GM18508 (cell line): ENCODE results near the gene CNOT9.
A peak's percentile ranks its signal among the peaks of the same experiment; 100 is the strongest.

Experiments
- ATAC-seq: cut with Tn5 transposase; IDR thresholded peaks from one replicate; pipeline ENCODE4 v1.9.1; 2021; ENCODE audit warnings: moderate number of reproducible peaks; ENCODE audit not compliant: insufficient read depth, unreplicated experiment

Gene CNOT9

GRCh38 chr2:218576854-218577253 is 8.2 kb downstream of the CNOT9 start:
- ATAC-seq = no peak

DNA sequence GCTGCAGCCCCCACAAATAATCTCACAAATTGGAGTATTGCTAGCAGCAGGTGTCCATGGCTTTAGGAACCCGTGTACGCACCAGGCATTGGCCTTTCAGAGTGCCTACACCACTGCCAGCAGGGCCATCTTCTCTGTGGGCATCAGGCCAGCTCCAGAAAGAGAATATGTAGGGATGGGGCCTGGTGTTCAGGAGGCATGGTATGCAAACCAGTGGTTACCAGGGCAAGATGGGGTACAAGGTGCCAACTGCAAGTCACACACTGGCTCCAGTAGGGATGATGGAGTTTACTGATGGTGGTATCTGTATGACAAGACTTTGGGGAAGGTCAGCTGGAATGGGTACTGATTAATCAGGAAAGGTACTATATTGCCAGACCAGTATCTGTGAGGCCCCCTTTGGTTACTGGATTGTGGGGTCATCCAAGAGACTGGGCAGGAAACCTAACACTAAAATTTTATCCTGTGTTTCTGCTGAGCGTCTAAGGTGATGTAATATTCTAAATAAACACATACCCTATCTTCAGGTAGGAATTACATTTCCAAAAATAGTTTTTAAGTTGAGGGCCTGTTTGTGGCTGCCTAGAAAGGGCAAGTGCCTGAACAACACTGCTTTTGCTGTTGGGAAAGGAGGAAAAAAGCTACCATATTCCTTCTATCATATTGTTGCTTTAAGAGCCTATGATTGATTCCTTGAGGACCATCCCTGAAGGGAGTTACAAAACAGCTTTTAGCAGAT is 9.0 kb downstream of the CNOT9 start:
- ATAC-seq = no peak

DNA sequence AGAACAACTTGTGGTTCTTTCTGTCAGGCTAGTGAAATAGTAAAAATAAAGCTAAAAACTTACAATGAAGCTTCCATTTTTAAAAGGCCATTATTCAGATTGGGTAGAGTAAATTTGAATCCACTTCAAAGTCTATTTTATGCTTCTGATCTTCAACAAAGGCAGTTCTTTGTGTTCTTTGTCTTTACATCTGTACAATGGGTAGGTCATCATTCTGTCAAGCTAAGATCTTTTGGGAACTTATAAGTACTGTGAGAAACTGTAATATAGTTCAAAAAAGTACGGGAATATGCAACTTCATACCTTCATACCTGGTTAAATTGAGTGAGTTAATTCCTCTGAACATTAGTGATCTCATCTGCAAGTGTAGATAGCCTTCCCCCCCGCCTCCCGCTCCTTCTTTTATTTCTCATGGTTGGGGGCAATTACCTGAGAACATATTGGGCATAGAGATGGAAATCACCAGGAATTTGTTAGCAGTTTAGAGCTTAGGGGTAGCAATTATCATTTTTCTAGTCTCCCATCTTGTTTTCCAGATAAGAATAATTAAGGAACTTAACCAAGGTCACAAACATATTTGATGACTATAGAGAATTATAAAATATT is 9.7 kb downstream of the CNOT9 start:
- no peak for ATAC-seq

GRCh38 chr2:218582076-218582475 is 13.4 kb downstream of the CNOT9 start:
- ATAC-seq = peak; percentile 58

DNA sequence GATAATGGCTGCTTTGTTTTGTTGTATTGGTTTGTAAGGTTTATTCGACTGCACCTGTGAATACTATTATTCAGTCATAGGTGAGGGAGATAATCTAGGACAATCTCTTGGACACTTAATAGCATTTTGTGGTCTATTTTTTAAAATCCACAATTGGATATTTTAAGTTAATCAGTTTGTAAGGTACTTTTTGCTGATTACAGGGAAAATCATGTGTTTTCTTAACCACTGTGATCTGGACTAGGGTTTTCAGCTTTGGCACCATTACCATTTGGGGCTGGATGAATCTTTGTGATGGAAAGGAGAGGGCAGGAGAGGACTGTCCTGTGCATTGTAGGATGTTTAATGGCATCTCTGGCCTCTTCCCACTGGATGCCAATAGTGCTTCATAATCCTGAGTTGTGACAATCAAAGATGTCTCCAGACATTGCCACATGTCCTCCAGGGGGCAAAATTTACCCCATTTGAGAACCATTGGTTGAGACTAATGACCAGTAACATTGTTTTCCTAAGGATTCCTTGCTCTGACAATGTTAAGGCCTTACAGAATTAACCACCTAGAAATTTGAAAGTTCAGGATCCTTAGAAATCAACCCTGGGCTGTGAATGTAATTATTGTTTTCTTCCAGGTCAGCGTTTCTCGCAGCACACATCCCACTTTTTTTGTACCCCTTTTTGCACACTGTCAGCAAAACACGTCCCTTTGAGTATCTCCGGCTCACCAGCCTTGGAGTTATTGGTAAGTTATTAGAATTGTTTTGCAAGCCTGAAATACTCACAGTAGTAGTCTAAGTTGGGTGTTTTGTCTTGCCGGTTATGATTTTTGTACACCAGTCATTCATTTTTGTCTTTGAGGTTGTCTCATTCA is 15.6 kb downstream of the CNOT9 start:
- ATAC-seq = no peak

DNA sequence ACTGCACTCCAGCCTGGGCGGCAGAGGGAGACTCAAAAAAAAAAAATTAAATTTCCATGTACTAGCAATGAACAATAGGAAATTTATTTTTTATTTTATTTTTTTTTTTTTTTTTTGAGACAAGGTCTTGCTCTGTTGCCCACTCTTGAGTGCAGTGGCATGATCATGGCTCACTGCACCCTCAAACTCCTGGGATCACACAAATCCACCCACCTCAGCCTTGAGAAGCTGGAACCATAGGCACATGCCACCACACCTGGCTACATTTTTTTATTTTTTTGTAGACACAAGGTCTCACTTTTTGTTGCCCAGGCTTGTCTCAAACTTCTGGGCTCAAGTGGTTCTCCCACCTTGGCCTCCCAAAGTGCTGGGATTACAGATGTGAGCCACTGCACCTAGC is 16.9 kb downstream of the CNOT9 start:
- no peak for ATAC-seq

DNA sequence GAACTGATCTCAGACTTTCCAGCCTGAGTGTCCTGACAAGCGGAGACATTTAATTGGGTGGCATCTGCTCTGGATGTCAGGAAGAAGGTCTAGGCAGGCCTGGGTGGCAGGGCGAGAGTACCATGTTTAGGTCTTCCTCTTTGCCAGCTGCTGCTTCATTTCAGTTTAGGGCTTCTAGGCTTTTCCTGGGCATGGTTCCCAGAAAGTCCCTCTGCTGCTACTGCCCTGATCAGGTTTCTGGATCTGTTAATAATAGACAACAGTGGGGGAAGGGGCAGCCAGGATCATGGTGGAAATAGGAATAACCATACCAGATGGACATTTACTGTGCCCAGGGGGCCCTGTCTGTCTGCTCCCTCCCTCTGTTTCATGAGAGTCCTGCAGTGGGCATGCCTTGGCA is 36.8 kb downstream of the CNOT9 start:
- no peak for ATAC-seq

DNA sequence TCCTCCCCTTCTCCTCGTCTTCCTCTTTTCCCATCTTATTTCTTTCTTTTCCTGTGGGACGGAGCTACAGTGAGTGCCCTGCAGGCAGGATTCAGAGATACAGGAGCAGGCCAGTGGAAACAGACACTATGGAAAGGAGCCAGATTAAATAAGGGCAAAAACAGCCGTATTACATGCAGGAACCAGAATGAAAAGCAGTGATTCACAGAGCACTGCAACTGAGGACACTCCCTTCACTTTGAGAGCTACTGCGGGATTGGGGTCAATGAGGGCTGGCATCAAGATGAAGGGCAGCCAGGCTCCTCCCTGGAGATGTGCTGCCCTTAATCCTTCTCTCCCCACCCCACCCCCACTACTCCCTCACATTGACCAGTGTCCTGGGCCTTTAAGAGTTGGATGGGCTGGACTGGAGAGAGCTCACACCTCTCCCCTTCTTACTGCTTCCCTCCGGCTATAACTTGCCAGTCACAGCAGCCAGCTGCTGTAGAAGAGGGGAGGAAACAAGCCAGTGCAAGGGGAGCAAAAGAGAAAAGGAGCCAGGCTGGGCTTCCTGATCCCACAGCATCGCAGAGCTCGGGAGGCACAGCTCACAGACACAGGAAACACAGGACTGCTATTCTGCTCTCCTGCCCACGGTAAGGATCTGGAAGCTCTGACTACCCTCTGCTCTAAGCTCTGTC is 38.9 kb downstream of the CNOT9 start, which contains the start of gene PLCD4:
PLCD4 (plus strand) TSS at position 464 of the 680 bp plus-strand sequence. CDS start 7,841 bp downstream, outside the sequence.
- no peak for ATAC-seq

GRCh38 chr2:218615868-218616315 is 47.3 kb downstream of the CNOT9 start:
- no peak for ATAC-seq

- no peak for ATAC-seq
Observed at GRCh38 chr2:218618102-218618860, 49.6 kb downstream of the CNOT9 start.

- no peak for ATAC-seq
Observed at GRCh38 chr2:218621007-218621406, 52.4 kb downstream of the CNOT9 start.

- ATAC-seq = no peak
Observed at GRCh38 chr2:218622606-218623365, 54.1 kb downstream of the CNOT9 start.

- no peak for ATAC-seq
Observed at GRCh38 chr2:218623366-218623705, 54.7 kb downstream of the CNOT9 start.

DNA sequence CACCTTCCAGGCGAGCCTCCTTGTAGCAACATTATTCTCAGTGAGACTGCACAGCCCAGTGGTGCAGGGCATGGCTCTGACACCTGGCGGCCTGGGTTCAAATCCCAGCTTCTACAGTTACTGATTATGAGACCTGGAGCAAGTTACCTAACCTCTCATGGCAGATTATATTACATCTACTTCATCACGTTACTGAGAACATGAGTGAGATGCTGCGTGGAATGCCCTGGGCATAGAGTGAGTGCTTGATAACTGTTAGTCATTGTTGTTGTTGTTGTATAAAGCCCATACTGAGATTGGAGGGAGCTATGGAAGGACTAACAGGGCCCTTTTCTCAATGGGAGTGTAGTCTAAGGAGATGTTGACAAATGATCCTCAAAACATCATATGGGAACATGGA is 57.7 kb downstream of the CNOT9 start:
- no peak for ATAC-seq

- no peak for ATAC-seq
Observed at GRCh38 chr2:218627939-218628338, 59.3 kb downstream of the CNOT9 start.

- ATAC-seq = no peak
Observed at GRCh38 chr2:218631837-218632236, 63.2 kb downstream of the CNOT9 start.

DNA sequence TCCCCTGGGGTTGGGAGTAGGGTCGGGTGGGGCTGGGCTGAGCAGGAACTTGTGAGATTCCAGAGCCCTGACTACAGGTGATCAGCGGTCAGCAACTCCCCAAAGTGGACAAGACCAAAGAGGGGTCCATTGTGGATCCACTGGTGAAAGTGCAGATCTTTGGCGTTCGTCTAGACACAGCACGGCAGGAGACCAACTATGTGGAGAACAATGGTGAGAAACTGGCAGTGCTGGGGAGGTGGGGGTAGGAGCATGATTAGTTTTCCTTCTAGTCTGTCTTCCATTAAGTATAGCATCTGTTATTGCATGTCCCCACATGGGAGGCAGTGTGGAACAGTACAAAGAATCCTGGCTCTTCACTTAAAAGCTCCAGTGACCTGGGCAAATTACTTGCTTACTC is 67.1 kb downstream of the CNOT9 start:
- ATAC-seq = no peak

- no peak for ATAC-seq
Observed at GRCh38 chr2:218638372-218638771, 69.7 kb downstream of the CNOT9 start.

GRCh38 chr2:218642121-218642656 is 73.5 kb downstream of the CNOT9 start:
- no peak for ATAC-seq
